NOMO-1 treated with dmso at 0.1 percent for 144 hours (cell line): ENCODE measurements around the gene WDR73.
"Not testable (repeated sequence)": the region's sequence is repeated elsewhere in the genome, so short reads cannot be mapped to it uniquely, and the experiment has no call there.

ENCODE experiments used
- DNase-seq: peaks from one replicate; lab custom pipeline; 2025; ENCODE audit not compliant: unreplicated experiment; lab: John Stamatoyannopoulos, UW

Gene WDR73

GRCh38 chr15:84653910-84654688, at the start of gene WDR73:
Gene WDR73 (minus strand): TSS chr15:84654283. CDS start chr15:84654274, 9 bp downstream.
- DNase-seq, result peak; percentile 86

GRCh38 chr15:84703808-84704207, 49.7 kb upstream of the WDR73 start:
- DNase-seq, result no peak

GRCh38 chr15:84702961-84703482, 48.9 kb upstream of the WDR73 start:
- DNase-seq, result no peak

GRCh38 chr15:84699538-84700191, 45.6 kb upstream of the WDR73 start:
- DNase-seq, result no peak

- no peak for DNase-seq
These were observed 43.3 kb upstream of the WDR73 start for GRCh38 chr15:84697236-84697990.

- no peak for DNase-seq
These were observed 42.7 kb upstream of the WDR73 start for GRCh38 chr15:84696757-84697156.

GRCh38 chr15:84690342-84690741, 36.3 kb upstream of the WDR73 start:
- DNase-seq, result no peak

GRCh38 chr15:84689858-84690257, 35.8 kb upstream of the WDR73 start:
- no peak for DNase-seq

GRCh38 chr15:84686446-84686845, 32.4 kb upstream of the WDR73 start:
- DNase-seq, result not testable (repeated sequence)

GRCh38 chr15:84685304-84685703, 31.2 kb upstream of the WDR73 start:
- DNase-seq, result no peak

GRCh38 chr15:84684092-84684491, 30.0 kb upstream of the WDR73 start:
- no peak for DNase-seq

GRCh38 chr15:84681831-84682230, 27.7 kb upstream of the WDR73 start:
- DNase-seq, result peak; percentile 3

- DNase-seq, result no peak
These were observed 17.1 kb upstream of the WDR73 start for GRCh38 chr15:84671211-84671610.

- no peak for DNase-seq
These were observed 15.6 kb upstream of the WDR73 start for GRCh38 chr15:84669726-84670125.

GRCh38 chr15:84668221-84668982, 14.3 kb upstream of the WDR73 start:
- no peak for DNase-seq

- no peak for DNase-seq
These were observed 12.3 kb upstream of the WDR73 start for GRCh38 chr15:84666373-84666772.

GRCh38 chr15:84661001-84661400, 6.9 kb upstream of the WDR73 start:
- no peak for DNase-seq

- no peak for DNase-seq
These were observed 6.1 kb upstream of the WDR73 start for GRCh38 chr15:84659904-84660781.

GRCh38 chr15:84658788-84659411, 4.8 kb upstream of the WDR73 start:
- no peak for DNase-seq
